Activated CD4-positive, alpha-beta T cell treated with anti-CD3 and anti-CD28 coated beads, Interleukin-2, amount 50 U/mL, for 4 hours (primary cell): Measurements from ENCODE around the gene LRRIQ1.
"Not testable (repeated sequence)": the region's sequence is repeated elsewhere in the genome, so short reads cannot be mapped to it uniquely, and the experiment has no call there.

Experiments
- DNase-seq, 2 experiments: peaks; one replicate each; pipeline ENCODE4 v3.0.0-alpha.2; 2020

Gene LRRIQ1

GRCh38 chr12:85190728-85191127 is 154.6 kb downstream of the LRRIQ1 start:
- no peak for DNase-seq

DNA sequence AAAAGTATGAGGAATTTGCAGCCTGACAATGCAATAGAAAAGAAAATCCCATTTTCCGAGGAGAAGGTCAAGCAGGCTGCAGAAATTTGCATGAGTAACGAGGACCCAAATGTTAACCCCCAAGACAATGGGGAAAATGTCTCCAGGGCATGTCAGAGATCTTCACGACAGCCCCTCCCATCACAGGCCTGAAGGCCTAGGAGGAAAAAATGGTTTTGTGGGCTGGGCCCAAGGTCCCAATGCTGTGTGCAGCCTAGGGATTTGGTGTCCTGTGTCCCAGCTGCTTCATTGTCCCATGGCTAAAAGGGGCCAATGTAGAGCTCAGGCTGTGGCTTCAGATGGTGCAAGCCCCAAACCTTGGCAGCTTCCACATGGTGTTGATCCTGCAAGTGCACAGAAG is 167.7 kb downstream of the LRRIQ1 start:
- DNase-seq, result not testable (repeated sequence)

- DNase-seq, result no peak
These were observed 170.4 kb downstream of the LRRIQ1 start for GRCh38 chr12:85206543-85206942.

DNA sequence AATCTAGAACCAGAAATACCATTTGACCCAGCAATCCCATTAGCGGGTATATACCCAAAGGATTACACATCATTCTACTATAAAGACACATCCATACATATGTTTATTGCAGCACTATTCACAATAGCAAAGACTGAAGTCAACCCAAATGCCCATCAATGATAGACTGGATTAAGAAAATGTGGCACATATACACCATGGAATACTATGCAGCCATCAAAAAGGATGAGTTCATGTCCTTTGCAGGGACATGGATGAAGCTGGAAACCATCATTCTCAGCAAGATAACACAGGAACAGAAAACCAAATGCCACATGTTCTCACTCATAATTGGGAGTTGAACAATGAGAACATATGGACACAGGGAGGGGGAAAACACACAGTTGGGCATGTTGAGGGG is 188.2 kb downstream of the LRRIQ1 start:
- DNase-seq, result not testable (repeated sequence)

GRCh38 chr12:85225501-85225900 is 189.3 kb downstream of the LRRIQ1 start:
- no peak for DNase-seq

- no peak for DNase-seq
These were observed 201.2 kb downstream of the LRRIQ1 start for GRCh38 chr12:85237327-85237726.

GRCh38 chr12:85244561-85244960 is 208.4 kb downstream of the LRRIQ1 start:
- no peak for DNase-seq

- no peak for DNase-seq
These were observed 217.7 kb downstream of the LRRIQ1 start for GRCh38 chr12:85253853-85254252.

DNA sequence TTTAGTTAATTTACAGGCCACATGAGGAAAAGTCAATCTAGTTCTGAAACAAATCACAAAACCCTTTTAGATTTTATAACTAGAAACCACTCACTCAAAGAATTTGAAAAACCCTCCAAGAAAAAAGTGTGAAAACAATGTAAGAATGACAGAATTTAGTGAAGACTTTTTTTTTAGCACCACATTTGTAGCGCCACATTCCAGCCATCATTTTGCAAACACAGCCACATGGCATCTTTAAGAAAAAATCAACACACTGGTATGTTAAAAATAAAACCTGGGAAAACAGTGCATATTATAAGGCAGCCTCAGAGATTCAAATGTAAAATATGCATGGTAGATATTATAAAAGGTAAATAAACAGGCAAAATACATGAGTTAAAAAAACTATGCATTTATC is 221.5 kb downstream of the LRRIQ1 start:
- DNase-seq, result no peak

- no peak for DNase-seq
These were observed 224.3 kb downstream of the LRRIQ1 start for GRCh38 chr12:85260447-85260846.

- no peak for DNase-seq
These were observed 224.7 kb downstream of the LRRIQ1 start for GRCh38 chr12:85260896-85261295.

- no peak for DNase-seq
These were observed 230.2 kb downstream of the LRRIQ1 start for GRCh38 chr12:85266356-85266755.

GRCh38 chr12:85273381-85274314 is 237.5 kb downstream of the LRRIQ1 start:
- DNase-seq, result no peak

DNA sequence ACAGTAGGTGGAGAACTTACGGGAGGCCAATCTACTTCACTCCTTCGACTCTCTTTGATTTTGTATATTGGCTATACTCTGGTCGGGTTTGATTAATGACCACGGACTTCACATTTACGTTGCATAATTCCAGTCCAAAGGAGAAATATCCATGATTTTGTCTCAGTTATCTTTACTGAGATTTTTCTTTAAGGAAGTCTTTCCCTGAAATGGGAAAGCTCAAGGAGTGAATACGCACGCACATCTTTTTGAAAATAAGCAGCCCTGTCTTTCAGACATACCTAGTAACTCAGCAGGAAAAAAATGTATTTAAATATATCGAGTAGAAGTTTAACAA is 238.1 kb downstream of the LRRIQ1 start:
- no peak for DNase-seq

- DNase-seq, result no peak
These were observed 239.2 kb downstream of the LRRIQ1 start for GRCh38 chr12:85275374-85275773.

- DNase-seq, result no peak
These were observed 241.0 kb downstream of the LRRIQ1 start for GRCh38 chr12:85277191-85277590.

DNA sequence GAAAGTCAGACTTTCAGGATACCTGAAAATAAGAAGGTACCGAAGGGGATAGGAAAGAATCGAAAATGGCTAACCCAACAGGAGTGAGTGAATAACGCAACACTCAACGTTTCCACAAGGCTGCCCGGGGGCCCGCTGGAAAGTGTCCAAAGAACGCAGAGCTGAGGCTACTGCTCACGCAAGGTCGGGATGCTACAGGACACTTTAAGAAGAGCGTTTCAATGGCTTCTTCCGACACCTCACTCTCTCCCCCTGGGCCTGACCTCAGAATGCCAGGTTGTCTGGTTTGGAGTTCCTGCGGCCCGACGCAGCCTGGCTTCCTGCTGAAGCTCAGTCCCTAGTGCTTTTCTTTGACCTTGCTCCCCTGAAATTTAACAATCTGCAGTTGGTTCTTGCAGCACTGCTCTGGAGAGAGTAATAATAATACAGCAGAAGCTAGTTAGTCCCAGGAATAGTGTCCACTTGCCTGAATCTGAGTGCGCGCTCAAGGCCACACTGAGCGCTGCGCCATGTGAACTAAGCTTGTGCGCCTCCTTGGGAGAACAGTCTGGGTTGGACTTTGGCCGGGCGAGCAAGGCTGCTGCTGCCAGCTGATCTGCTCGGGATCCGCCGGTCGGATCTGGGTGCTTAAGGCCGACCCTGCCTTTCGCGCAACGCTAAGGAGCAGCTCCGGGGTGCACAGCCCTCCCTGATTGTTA is 241.9 kb downstream of the LRRIQ1 start:
- no peak for DNase-seq

DNA sequence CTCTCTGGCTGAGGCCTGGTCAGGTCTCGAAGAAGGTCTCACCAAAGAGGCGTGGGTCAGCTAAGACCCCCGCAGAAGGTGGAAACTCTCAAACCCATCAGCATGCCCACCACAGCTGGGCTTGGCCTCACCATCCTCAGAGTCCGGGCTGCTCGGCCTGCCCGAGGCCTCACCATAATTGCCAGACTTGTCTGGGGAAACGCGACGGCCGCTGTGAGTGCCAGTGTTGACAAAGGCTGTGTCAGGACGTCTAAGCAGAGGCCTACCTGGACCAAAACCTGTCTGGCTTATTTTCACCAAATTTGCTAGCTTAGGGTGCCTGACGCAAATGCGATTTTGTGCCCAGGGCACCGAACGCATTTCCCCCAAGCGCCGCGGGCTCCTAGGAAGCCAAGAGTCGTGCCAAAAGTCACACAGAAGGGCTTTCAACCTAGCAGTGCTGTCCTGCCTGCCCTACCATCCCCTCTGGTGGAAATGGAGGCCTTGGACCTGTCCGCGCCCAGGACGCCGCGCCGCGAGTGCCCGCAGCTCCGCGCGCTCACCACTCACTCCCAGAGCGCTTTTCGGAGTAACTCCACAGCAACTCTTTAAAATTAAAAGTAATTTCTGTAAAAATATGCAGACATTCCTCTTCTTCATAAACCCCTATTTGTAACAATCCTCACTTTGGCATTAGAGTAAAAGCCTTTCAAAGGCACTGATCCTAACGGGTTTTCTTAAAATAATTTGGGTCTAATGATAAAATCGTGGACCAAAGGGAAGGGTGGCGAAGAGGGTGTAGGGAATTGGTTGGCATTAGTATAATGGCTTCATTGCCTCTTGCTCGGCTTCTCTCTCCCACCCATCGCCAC is 242.7 kb downstream of the LRRIQ1 start:
- no peak for DNase-seq

DNA sequence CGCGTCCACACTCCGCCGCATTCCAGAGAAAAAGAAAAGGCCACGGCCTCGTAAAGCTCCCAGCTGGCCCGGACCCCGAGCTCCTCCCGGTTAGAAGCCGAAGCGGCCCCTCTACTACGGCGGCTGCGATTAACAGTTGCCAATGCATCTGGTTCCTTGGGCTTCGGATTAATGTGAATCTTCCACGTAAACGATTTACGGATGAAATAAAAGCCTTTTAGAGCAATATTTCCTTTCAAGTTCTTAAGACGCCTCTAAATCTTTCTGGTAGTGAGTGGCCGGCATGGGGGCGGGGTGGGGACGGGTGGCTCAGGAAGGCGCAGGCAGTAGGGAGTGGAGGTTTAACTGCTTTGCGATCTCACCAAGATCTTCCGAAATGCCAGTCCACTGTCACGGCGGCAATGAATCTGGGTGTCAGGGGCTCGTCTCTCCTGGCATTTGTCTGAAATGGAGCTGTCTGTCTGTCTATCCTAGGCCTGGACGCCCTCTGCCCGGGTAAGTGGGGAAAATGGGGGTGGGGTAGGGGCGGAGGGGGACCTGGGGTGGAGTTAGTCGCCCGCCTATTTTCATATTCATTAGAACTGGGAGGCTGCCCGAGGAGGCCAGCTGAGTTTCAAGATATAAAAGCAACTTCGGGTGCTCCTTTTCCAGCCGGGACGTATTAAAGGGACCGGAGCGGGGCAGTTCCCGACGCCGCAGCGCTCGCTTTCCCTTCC is 243.5 kb downstream of the LRRIQ1 start:
- no peak for DNase-seq

DNA sequence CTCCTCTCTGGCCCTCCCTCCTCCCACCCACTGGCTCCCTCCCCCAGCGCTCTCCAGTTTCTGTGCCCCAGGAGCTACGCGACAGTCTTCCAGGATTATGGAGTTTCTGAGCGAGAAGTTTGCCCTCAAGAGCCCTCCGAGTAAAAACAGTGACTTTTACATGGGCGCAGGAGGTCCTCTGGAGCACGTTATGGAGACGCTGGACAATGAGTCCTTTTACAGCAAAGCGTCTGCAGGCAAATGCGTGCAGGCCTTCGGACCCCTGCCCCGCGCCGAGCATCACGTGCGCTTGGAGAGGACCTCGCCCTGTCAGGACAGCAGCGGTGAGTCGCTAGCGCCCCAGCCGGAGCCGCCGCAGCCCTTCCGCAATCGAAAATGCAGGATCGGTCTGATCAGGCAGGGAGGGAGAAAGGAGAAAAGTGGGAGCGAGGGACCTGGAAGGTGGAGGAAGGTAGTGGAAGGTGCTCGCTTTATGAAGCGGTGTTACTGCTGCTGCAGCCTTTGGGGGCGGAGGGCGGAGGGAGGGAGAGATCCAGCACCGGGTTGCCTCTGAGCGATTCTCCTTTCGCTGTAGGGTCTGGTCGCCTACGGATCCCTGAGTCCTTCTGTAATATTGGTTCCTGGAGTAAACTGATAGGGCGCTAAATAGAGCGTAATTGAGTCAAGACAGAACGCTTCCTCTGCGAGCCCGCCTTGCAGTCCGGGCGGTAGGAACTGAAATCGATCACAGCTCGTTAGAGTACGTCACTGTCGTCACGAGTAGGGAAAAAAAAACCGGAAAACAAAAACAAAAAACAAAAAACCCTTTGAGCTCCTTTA is 244.2 kb downstream of the LRRIQ1 start, which contains the start of gene ALX1:
Gene ALX1 (plus strand): TSS at position 56 of the 819 bp plus-strand sequence. CDS start 42 bp downstream, at position 98.
- DNase-seq, result no peak

DNA sequence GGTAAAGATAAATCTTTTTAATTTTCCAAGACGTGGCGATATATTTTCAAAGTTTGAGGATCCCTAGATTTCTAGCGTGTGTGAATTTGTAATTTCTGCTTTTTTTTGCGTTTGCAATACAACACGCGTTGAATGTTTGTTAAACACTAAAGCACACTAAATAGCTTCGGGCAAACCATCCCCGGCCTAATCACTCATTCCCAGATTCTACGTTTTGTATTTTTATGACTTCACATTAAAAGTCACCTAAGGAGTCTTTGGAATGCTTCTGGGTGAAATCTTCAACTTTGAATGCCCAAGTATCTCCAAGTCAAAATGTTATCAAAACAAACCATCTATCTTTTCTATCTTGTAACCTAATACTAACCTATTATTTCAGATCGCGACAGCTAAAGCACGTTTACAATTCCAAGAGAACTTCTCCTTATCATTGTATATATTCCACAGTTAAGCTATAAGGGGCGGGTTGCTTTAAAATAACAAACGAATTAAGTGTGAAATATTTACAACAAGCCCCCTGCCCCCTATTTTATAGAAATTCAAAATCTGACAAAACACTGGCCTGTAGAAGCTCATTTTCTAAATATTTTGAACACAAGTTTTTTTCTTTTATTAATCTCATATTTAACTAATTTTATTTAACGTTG is 245.0 kb downstream of the LRRIQ1 start:
- no peak for DNase-seq
